ENCODE data around the gene PPFIBP1. TPM values are rescaled to one million over a fixed set of nuclear protein-coding genes. Genes with fewer than 3 reads are reported as not detected.

PPFIBP1 gene
- total RNA-seq, 1 experiment from 2014 or later: 88.6 TPM

DNA sequence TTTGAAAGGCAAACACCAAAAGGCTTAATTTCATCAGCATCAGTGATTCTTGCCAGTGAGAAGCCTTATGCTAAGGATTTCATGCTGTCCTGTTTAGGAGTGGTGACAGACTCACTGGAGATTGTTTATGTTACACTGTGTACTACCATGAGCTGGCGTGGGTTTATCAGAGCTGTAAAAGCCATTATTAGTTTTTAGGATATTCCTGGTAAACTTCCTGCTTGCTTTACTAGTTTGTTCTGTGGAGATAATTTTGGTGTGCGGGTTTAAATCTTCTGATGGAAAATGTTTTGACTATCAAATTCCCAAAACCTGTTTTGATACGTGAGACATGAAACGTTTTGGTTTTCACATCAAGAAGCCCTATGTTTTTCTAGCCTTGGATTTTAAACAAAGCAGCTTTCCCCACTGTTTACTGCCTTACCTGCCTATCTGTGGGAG lies 15.2 kb downstream of the PPFIBP1 start:
- CTCF ChIA-PET: interaction anchor here (0.5 to 1.1 kb wide), 2 partner anchors 9 to 27 kb away, joined by 3 read pairs; no protein-coding TSS in a partner anchor
- in situ Hi-C loops (cut with HindIII; ENCODE audit: low pct_unique_long_range_greater_than_20kb, low sequenced_read_pairs): no loop called here
- H3K27ac ChIP-seq (ENCODE audit: low read length): peak overlapping the region; percentile 51

DNA sequence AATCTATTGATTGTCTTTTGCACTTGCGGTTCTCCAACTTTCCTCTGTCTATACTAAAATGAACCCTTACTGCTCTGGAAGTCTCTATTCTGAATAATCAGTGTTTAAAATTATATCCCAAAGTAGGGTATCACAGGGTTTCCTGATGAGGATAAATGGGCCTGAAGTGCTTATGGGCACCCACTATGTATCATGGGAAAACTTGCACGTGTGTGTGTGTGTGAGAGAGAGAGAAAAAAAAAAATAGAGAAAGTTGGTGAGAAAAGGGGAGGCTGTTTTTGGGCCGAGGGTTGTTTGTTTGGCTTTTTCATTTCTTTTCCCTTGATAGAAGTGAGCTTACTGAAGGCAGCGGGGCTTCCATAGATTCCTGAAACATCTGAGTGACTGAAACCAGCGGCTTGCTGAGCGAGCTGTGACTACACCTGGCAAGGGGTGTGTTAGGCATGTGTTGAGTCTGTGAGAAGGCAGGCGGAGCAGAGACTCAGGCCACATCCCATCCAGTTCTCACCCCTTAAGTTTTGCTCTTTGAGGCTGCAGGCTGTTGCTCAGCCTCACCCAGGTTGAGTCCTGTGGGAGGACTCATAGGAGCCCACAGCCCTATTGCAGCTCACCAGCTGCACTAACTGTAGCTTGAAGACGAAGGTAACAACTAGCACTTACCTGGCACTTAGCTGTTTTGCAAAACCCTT lies 17.2 kb downstream of the PPFIBP1 start:
- Histone ChIP-seq H3K9me3 (ENCODE audit: control insufficient read depth, insufficient read depth, low read depth, low read length) (no peaks in the 10 kb centered on the region), H3K4me1 (ENCODE audit: control insufficient read depth, insufficient read depth, low read length) (peaks cover 51% of the 10 kb centered on the region), H3K27me3 (ENCODE audit: control insufficient read depth, insufficient read depth, low read length) (no peaks in the 10 kb centered on the region), H3K27ac (ENCODE audit: low read length) (peak overlapping the region; percentile 48; the same call in 1 of the 2 replicates), H3K4me3 (ENCODE audit: low read depth in 2 of 2, low read length in 2 of 2) (no peak overlapping the region), H3K36me3 (ENCODE audit: control insufficient read depth, insufficient read depth, low read length) (no peaks in the 10 kb centered on the region)
- intact Hi-C loops (cut with micrococcal nuclease; ENCODE audit: unreplicated experiment) (no loop called here), in situ Hi-C loops (cut with HindIII; ENCODE audit: low pct_unique_long_range_greater_than_20kb, low sequenced_read_pairs) (no loop called here)
- CTCF ChIA-PET: no interaction called here
- no TSS peak for BruUV-seq (replicated peaks)
- DNase-seq (ENCODE audit: low read depth, low spot score) (no peak), ATAC-seq (peak; percentile 59)
- POLR2A ChIA-PET: no interaction called here
- no peak for TF ChIP-seq POLR2AphosphoS5 (IDR thresholded peaks at IDR 0.05; ENCODE audit: low read depth, low read length)
- TF ChIP-seq, protein P1, sequence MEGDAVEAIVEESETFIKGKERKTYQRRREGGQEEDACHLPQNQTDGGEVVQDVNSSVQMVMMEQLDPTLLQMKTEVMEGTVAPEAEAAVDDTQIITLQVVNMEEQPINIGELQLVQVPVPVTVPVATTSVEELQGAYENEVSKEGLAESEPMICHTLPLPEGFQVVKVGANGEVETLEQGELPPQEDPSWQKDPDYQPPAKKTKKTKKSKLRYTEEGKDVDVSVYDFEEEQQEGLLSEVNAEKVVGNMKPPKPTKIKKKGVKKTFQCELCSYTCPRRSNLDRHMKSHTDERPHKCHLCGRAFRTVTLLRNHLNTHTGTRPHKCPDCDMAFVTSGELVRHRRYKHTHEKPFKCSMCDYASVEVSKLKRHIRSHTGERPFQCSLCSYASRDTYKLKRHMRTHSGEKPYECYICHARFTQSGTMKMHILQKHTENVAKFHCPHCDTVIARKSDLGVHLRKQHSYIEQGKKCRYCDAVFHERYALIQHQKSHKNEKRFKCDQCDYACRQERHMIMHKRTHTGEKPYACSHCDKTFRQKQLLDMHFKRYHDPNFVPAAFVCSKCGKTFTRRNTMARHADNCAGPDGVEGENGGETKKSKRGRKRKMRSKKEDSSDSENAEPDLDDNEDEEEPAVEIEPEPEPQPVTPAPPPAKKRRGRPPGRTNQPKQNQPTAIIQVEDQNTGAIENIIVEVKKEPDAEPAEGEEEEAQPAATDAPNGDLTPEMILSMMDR (IDR thresholded peaks at IDR 0.05): no peak
- TF ChIP-seq, protein P2, sequence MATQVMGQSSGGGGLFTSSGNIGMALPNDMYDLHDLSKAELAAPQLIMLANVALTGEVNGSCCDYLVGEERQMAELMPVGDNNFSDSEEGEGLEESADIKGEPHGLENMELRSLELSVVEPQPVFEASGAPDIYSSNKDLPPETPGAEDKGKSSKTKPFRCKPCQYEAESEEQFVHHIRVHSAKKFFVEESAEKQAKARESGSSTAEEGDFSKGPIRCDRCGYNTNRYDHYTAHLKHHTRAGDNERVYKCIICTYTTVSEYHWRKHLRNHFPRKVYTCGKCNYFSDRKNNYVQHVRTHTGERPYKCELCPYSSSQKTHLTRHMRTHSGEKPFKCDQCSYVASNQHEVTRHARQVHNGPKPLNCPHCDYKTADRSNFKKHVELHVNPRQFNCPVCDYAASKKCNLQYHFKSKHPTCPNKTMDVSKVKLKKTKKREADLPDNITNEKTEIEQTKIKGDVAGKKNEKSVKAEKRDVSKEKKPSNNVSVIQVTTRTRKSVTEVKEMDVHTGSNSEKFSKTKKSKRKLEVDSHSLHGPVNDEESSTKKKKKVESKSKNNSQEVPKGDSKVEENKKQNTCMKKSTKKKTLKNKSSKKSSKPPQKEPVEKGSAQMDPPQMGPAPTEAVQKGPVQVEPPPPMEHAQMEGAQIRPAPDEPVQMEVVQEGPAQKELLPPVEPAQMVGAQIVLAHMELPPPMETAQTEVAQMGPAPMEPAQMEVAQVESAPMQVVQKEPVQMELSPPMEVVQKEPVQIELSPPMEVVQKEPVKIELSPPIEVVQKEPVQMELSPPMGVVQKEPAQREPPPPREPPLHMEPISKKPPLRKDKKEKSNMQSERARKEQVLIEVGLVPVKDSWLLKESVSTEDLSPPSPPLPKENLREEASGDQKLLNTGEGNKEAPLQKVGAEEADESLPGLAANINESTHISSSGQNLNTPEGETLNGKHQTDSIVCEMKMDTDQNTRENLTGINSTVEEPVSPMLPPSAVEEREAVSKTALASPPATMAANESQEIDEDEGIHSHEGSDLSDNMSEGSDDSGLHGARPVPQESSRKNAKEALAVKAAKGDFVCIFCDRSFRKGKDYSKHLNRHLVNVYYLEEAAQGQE (IDR thresholded peaks at IDR 0.05; ENCODE audit: insufficient read depth in 1 of 2, low read depth in 2 of 2, low read length in 1 of 2): no peak
- no peak for TF ChIP-seq TCF7L2 (IDR thresholded peaks at IDR 0.05; ENCODE audit: low read depth, low read length)
- no peak for TF ChIP-seq SIN3A (IDR thresholded peaks at IDR 0.05; ENCODE audit: borderline replicate concordance, insufficient read depth, low read depth, low read length)

More for the DNA sequence above, 15.2 kb downstream of the PPFIBP1 start:
- Histone ChIP-seq H3K9me3 (ENCODE audit: control insufficient read depth, insufficient read depth, low read depth, low read length) (no peaks in the 10 kb centered on the region), H3K4me3 (ENCODE audit: low read depth in 2 of 2, low read length in 2 of 2) (no peak overlapping the region), H3K36me3 (ENCODE audit: control insufficient read depth, insufficient read depth, low read length) (no peaks in the 10 kb centered on the region), H3K27me3 (ENCODE audit: control insufficient read depth, insufficient read depth, low read length) (no peaks in the 10 kb centered on the region), H3K4me1 (ENCODE audit: control insufficient read depth, insufficient read depth, low read length) (peaks cover 41% of the 10 kb centered on the region)
- peak; percentile 84 for ATAC-seq
- no peak for DNase-seq (ENCODE audit: low read depth, low spot score)
- POLR2A ChIA-PET: no interaction called here
- intact Hi-C loops (cut with micrococcal nuclease; ENCODE audit: unreplicated experiment): no loop called here
- TF ChIP-seq SIN3A (IDR thresholded peaks at IDR 0.05; ENCODE audit: borderline replicate concordance, insufficient read depth, low read depth, low read length) (no peak), POLR2AphosphoS5 (IDR thresholded peaks at IDR 0.05; ENCODE audit: low read depth, low read length) (no peak), TCF7L2 (IDR thresholded peaks at IDR 0.05; ENCODE audit: low read depth, low read length) (peak; percentile 90)
- BruUV-seq (replicated peaks): no TSS peak

DNA sequence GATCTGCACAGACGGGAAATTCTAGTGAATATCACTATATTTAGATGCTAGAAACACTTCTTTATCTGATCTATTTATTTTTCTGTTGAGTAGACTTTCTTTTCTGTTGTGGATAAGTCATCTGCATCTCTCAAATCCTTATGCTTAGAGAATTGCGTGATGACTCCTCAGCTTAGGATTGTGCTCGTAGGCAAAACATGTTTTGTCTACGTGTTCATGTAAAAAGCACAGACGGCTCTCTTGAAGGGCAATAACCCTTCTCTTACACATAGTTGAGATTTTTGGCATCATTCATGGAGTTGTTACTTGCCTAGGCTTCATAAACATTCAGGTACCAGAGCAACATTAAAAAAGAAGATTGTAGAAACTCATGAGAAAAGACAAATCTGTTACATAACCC lies 18.6 kb downstream of the PPFIBP1 start:
- BruUV-seq (replicated peaks): no TSS peak
- Histone ChIP-seq H3K4me1 (ENCODE audit: control insufficient read depth, insufficient read depth, low read length) (peaks cover 57% of the 10 kb centered on the region), H3K4me3 (ENCODE audit: low read depth in 2 of 2, low read length in 2 of 2) (no peak overlapping the region), H3K27ac (ENCODE audit: low read length) (peak overlapping the region; percentile 40; the same call in 1 of the 2 replicates), H3K9me3 (ENCODE audit: control insufficient read depth, insufficient read depth, low read depth, low read length) (no peaks in the 10 kb centered on the region), H3K27me3 (ENCODE audit: control insufficient read depth, insufficient read depth, low read length) (no peaks in the 10 kb centered on the region), H3K36me3 (ENCODE audit: control insufficient read depth, insufficient read depth, low read length) (no peaks in the 10 kb centered on the region)
- in situ Hi-C loops (cut with HindIII; ENCODE audit: low pct_unique_long_range_greater_than_20kb, low sequenced_read_pairs): no loop called here
- TF ChIP-seq TCF7L2 (IDR thresholded peaks at IDR 0.05; ENCODE audit: low read depth, low read length) (no peak), POLR2AphosphoS5 (IDR thresholded peaks at IDR 0.05; ENCODE audit: low read depth, low read length) (no peak), SIN3A (IDR thresholded peaks at IDR 0.05; ENCODE audit: borderline replicate concordance, insufficient read depth, low read depth, low read length) (no peak)
- TF ChIP-seq, protein P2 (IDR thresholded peaks at IDR 0.05; ENCODE audit: insufficient read depth in 1 of 2, low read depth in 2 of 2, low read length in 1 of 2): no peak
- TF ChIP-seq, protein P1 (IDR thresholded peaks at IDR 0.05): no peak
- ATAC-seq (no peak), DNase-seq (ENCODE audit: low read depth, low spot score) (no peak)
- POLR2A ChIA-PET: no interaction called here
- CTCF ChIA-PET: no interaction called here
- intact Hi-C loops (cut with micrococcal nuclease; ENCODE audit: unreplicated experiment): no loop called here
